HG03280 (cell line): Measurements from ENCODE around the gene VAPB.

Experiments
- ATAC-seq: cut with Tn5 transposase; IDR thresholded peaks from one replicate; pipeline ENCODE4 v1.9.1; 2021; ENCODE audit warnings: mild to moderate bottlenecking, moderate library complexity; ENCODE audit not compliant: unreplicated experiment

Gene VAPB

GRCh38 chr20:58458342-58459057 lies 69.5 kb downstream of the VAPB start:
- ATAC-seq = peak; percentile 91

GRCh38 chr20:58459058-58459750 lies 70.2 kb downstream of the VAPB start:
- ATAC-seq = peak; percentile 5

- ATAC-seq = no peak
These were observed 72.1 kb downstream of the VAPB start for GRCh38 chr20:58461104-58461503.

- no peak for ATAC-seq
These were observed 72.9 kb downstream of the VAPB start for GRCh38 chr20:58461899-58462298.

GRCh38 chr20:58463256-58463655 lies 74.2 kb downstream of the VAPB start:
- ATAC-seq = no peak

- no peak for ATAC-seq
These were observed 75.8 kb downstream of the VAPB start for GRCh38 chr20:58464838-58465237.

- ATAC-seq = no peak
These were observed 77.2 kb downstream of the VAPB start for GRCh38 chr20:58466095-58466708.

- no peak for ATAC-seq
These were observed 77.9 kb downstream of the VAPB start for GRCh38 chr20:58466729-58467571.

- no peak for ATAC-seq
These were observed 78.8 kb downstream of the VAPB start for GRCh38 chr20:58467572-58468527.

- no peak for ATAC-seq
These were observed 80.6 kb downstream of the VAPB start for GRCh38 chr20:58469616-58470015.

- no peak for ATAC-seq
These were observed 81.5 kb downstream of the VAPB start for GRCh38 chr20:58470336-58471192.

- ATAC-seq = no peak
These were observed 82.5 kb downstream of the VAPB start for GRCh38 chr20:58471193-58472164.

GRCh38 chr20:58472273-58473018 lies 83.4 kb downstream of the VAPB start:
- ATAC-seq = no peak

- no peak for ATAC-seq
These were observed 84.7 kb downstream of the VAPB start for GRCh38 chr20:58473453-58474425.

- no peak for ATAC-seq
These were observed 86.4 kb downstream of the VAPB start for GRCh38 chr20:58475466-58475865.

GRCh38 chr20:58478141-58478805 lies 89.2 kb downstream of the VAPB start:
- no peak for ATAC-seq
